SK-N-MC (cell line): ENCODE measurements around the gene VPS37B.

Source experiments
- EZH2 ChIP-seq: fragments of 200-600 bp; sonication (generic); IDR thresholded peaks from one replicate; pipeline ENCODE4 v1.6.1; 2017; ENCODE audit warnings: antibody characterized with exemption
- POLR2AphosphoS5 ChIP-seq: IDR thresholded peaks from 2 replicates; pipeline ENCODE4 v1.6.1; 2012; ENCODE audit warnings: mild to moderate bottlenecking, low read depth, low read length, borderline replicate concordance

DNA sequence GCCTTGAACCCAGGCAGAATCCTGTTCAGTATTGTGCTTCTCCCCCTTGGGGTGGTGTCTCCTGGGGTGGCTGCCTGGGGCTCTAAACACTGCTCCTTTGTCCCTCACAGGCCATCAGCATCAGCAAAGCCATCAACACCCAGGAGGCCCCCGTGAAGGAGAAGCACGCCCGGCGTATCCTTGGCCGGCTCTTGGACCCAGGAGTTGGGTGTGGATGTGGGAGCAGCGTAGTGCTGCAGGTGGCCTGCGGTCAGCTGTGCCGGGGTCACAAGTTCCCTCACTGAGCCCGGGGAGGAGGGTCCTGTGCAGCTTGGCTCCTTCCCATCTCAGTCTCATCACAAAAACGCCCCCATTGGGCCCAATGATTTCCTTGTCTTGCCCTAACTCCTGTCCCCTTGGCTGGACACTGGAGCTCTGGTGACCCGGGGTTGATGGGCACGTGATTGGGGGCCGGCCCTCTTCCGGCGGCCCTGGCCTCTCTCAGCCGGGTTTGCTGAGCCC, 48.0 kb downstream of the VPS37B start:
- TF ChIP-seq EZH2 (no peak), POLR2AphosphoS5 (no peak)
